Mesenchymal stem cell (in vitro differentiated cells and primary cell): ENCODE results near the gene AARS1.
"Not testable (repeated sequence)": the region's sequence is repeated elsewhere in the genome, so short reads cannot be mapped to it uniquely, and the experiment has no call there.

ENCODE experiments used
- DNase-seq: peaks from one replicate; pipeline ENCODE4 v3.0.0-alpha.2; 2013
- H2AFZ ChIP-seq: one replicate; pipeline ENCODE4 v1.6.1; 2013; ENCODE audit warnings: low read depth, mild to moderate bottlenecking, control low read depth, inconsistent platforms, low read length, moderate library complexity
- H2AK5ac ChIP-seq: 2 replicates; pipeline ENCODE4 v1.6.1; 2013; ENCODE audit warnings: low read length, moderate library complexity, mild to moderate bottlenecking, inconsistent platforms; ENCODE audit not compliant: severe bottlenecking
- H2BK120ac ChIP-seq: one replicate; pipeline ENCODE4 v1.6.1; 2013; ENCODE audit warnings: low read depth, mild to moderate bottlenecking, inconsistent platforms, low read length, moderate library complexity
- H2BK12ac ChIP-seq, 2 experiments: one replicate each; pipeline ENCODE4 v1.6.1; 2013; ENCODE audit warnings: inconsistent platforms in 2 of 2, low read length in 2 of 2, mild to moderate bottlenecking in 2 of 2, moderate library complexity in 2 of 2, control low read depth in 1 of 2
- H2BK15ac ChIP-seq: one replicate; pipeline ENCODE4 v1.6.1; 2013; ENCODE audit warnings: mild to moderate bottlenecking, low read depth, inconsistent platforms; ENCODE audit not compliant: poor library complexity, severe bottlenecking
- H2BK5ac ChIP-seq: 2 replicates; pipeline ENCODE4 v1.6.1; 2013; ENCODE audit warnings: low read depth, mild to moderate bottlenecking, low read length, control low read depth, inconsistent platforms; ENCODE audit not compliant: poor library complexity, severe bottlenecking
- H3K14ac ChIP-seq, 2 experiments: one replicate each; pipeline ENCODE4 v1.6.1; 2013; ENCODE audit warnings: inconsistent platforms in 2 of 2, low read length in 2 of 2, control low read depth in 1 of 2, mild to moderate bottlenecking in 1 of 2, moderate library complexity in 1 of 2
- H3K18ac ChIP-seq, 2 experiments: one replicate each; pipeline ENCODE4 v1.6.1; 2013; ENCODE audit warnings: inconsistent platforms in 2 of 2, low read length in 2 of 2, control low read depth in 1 of 2, low read depth in 1 of 2, mild to moderate bottlenecking in 1 of 2
- H3K23ac ChIP-seq, 2 experiments: one replicate each; pipeline ENCODE4 v1.6.1; 2013; ENCODE audit warnings: inconsistent platforms in 2 of 2, low read length in 2 of 2, mild to moderate bottlenecking in 2 of 2, moderate library complexity in 2 of 2, control low read depth in 1 of 2
- H3K27ac ChIP-seq: 2 replicates; pipeline ENCODE4 v1.5.1; 2013; ENCODE audit warnings: mild to moderate bottlenecking, moderate library complexity, low read length, control low read depth, inconsistent platforms; ENCODE audit not compliant: poor library complexity, severe bottlenecking
- H3K27me3 ChIP-seq, 2 experiments: 2 replicates each; pipeline versions ENCODE4 v1.6.1 to v1.7.0; 2013; ENCODE audit warnings: low read length in 2 of 2, mild to moderate bottlenecking in 2 of 2, moderate library complexity in 2 of 2, control low read depth in 1 of 2, inconsistent platforms in 1 of 2; ENCODE audit not compliant: control insufficient read depth in 1 of 2, insufficient read depth in 1 of 2
- H3K36me3 ChIP-seq, 2 experiments: 2 replicates each; pipeline versions ENCODE4 v1.6.1 to v1.7.0; 2013; ENCODE audit warnings: low read length in 2 of 2, control low read depth in 1 of 2, inconsistent platforms in 1 of 2, low read depth in 1 of 2, mild to moderate bottlenecking in 1 of 2; ENCODE audit not compliant: insufficient read depth in 2 of 2, control insufficient read depth in 1 of 2
- H3K4ac ChIP-seq, 2 experiments: one replicate each; pipeline ENCODE4 v1.6.1; 2013; ENCODE audit warnings: inconsistent platforms in 2 of 2, low read length in 2 of 2, mild to moderate bottlenecking in 2 of 2, moderate library complexity in 2 of 2, control low read depth in 1 of 2, low read depth in 1 of 2
- H3K4me1 ChIP-seq: 2 replicates; pipeline ENCODE4 v1.6.1; 2013; ENCODE audit warnings: low read depth, low read length, control low read depth; ENCODE audit not compliant: control insufficient read depth, insufficient read depth
- H3K4me2 ChIP-seq: 2 replicates; pipeline ENCODE4 v1.6.1; 2013; ENCODE audit warnings: low read length, mild to moderate bottlenecking, inconsistent platforms; ENCODE audit not compliant: poor library complexity, severe bottlenecking
- H3K4me3 ChIP-seq, 2 experiments: 2 replicates each; pipeline versions ENCODE4 v1.5.1 to v1.7.0; 2013; ENCODE audit warnings: low read length in 2 of 2, mild to moderate bottlenecking in 2 of 2, control low read depth in 1 of 2, low read depth in 1 of 2; ENCODE audit not compliant: insufficient read depth in 1 of 2
- H3K79me1 ChIP-seq: replicated peaks from 2 replicates; pipeline ENCODE4 v1.6.1; 2013; ENCODE audit warnings: mild to moderate bottlenecking, control low read depth, low read length, inconsistent platforms; ENCODE audit not compliant: poor library complexity, severe bottlenecking
- H3K9ac ChIP-seq: 2 replicates; pipeline ENCODE4 v1.7.0; 2013; ENCODE audit warnings: mild to moderate bottlenecking, low read length, moderate library complexity
- H3K9me3 ChIP-seq: 2 replicates; pipeline ENCODE4 v1.7.0; 2013; ENCODE audit warnings: mild to moderate bottlenecking, low read length; ENCODE audit not compliant: control insufficient read depth
- H4K8ac ChIP-seq: one replicate; pipeline ENCODE4 v1.6.1; 2013; ENCODE audit warnings: inconsistent platforms, mild to moderate bottlenecking, low read length, moderate library complexity
- H4K91ac ChIP-seq: one replicate; pipeline ENCODE4 v1.6.1; 2013; ENCODE audit warnings: mild to moderate bottlenecking, low read length, inconsistent platforms
- WGBS: methylation state at CpG from one replicate; pipeline ENCODE4 v1.1.7; 2013; ENCODE audit warnings: mixed read lengths; 5-methylcytosine and 5-hydroxymethylcytosine counted together

AARS1 gene

DNA sequence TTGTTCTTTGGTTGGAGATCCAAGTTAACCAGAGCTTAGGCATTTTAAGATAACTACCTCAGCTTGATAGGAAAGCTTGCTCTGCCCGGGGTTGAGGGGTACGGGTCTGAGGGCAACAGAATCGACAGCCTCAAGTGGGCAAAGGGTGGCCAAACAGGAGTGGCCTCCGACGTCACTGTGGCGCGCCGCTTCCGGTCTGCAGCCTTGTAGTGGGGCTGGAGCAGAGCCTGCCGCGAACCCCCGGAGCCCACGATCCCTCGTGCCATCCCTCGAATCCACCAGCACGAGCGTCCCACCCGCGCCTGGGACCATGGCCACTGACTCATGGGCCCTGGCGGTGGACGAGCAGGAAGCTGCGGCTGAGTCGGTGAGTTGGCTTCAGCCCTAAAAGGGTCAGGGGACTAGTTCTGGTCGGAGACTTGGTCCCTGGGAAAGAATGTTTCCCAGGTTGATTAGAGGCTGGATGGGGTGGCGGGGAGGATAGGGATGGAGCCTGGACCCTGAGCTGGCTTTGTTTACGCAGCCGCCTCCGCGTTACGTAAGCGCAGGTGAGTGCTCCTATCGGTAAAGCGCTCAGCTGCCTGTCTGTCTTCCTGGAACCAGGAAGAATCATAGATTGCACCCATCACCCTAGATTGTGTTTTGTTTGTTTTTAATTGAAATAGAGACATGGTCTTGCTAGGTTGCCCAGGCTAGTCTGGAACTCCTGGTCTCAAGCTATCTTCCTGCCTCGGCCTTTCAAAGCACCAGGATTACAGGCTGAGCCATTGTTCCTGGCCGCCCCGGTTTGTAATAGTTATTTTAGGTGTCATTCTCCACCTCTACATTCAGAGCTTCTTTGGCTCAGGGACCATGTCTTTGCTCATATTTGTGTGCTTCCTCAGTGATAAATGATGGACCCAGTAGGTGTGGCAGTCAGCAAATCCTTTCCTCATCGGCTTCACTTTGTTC lies 10.0 kb upstream of the AARS1 start, which contains the start of gene DDX19B:
Gene DDX19B (plus strand): TSS at position 199 of the 951 bp plus-strand sequence. CDS start 112 bp downstream, at position 311.
- peaks cover 3% of the 10 kb centered on the region for H3K4me1 ChIP-seq
- H3K9me3 ChIP-seq: peaks cover 14% of the 10 kb centered on the region
- peak within 1 kb of the TSS; percentile 99 for H4K8ac ChIP-seq
- peak within 1 kb of the TSS; percentile 71 for H2AK5ac ChIP-seq
- WGBS: 4% methylated on average over 35 of the region's 37 CpGs
- H4K91ac ChIP-seq: peak within 1 kb of the TSS; percentile 60
- H3K4me2 ChIP-seq: peak within 1 kb of the TSS; percentile 77
- DNase-seq: peak; percentile 74
- H2AFZ ChIP-seq: peak within 1 kb of the TSS; percentile 96
- H2BK12ac ChIP-seq: peak within 1 kb of the TSS in 1 of 2 experiments; percentile 86
- no peaks in the 10 kb centered on the region for H3K27me3 ChIP-seq
- H3K27ac ChIP-seq: peak within 1 kb of the TSS; percentile 79
- H2BK15ac ChIP-seq: no peak within 1 kb of the TSS
- peak within 1 kb of the TSS; percentile 65 to 100 for H3K18ac ChIP-seq
- peak within 1 kb of the TSS; percentile 99 for H3K9ac ChIP-seq
- H3K4me3 ChIP-seq: peak within 1 kb of the TSS; percentile 93 to 99
- H3K14ac ChIP-seq: peak within 1 kb of the TSS in 1 of 2 experiments; percentile 97
- H3K23ac ChIP-seq: peak within 1 kb of the TSS in 1 of 2 experiments; percentile 66
- peak within 1 kb of the TSS; percentile 50 to 94 for H3K4ac ChIP-seq
- H3K79me1 ChIP-seq: peaks cover 10% of the 10 kb centered on the region
- no peak within 1 kb of the TSS for H2BK5ac ChIP-seq
- H2BK120ac ChIP-seq: peak within 1 kb of the TSS; percentile 37
- peaks cover 11 to 16% of the 10 kb centered on the region in 2 experiments for H3K36me3 ChIP-seq

DNA sequence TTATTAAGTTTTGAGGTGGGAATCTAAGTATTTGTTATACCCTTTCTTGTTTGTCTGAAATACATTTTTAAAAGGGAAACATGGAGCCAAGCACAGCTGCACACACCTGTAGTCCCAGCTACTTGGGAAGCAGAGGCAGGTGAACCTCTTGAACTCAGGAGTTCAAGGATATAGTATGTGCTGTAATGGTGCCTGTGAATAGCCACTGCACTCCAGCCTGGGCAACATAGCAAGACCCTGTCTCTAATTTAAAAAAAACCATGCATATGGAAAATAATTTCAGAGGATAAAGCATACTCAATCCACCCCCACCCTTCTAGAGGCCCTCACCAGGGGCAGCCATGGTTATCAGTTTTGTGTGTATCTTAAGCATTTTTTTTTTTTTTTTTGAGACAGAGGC lies 6.3 kb upstream of the AARS1 start:
- no peak overlapping the region for H4K8ac ChIP-seq

DNA sequence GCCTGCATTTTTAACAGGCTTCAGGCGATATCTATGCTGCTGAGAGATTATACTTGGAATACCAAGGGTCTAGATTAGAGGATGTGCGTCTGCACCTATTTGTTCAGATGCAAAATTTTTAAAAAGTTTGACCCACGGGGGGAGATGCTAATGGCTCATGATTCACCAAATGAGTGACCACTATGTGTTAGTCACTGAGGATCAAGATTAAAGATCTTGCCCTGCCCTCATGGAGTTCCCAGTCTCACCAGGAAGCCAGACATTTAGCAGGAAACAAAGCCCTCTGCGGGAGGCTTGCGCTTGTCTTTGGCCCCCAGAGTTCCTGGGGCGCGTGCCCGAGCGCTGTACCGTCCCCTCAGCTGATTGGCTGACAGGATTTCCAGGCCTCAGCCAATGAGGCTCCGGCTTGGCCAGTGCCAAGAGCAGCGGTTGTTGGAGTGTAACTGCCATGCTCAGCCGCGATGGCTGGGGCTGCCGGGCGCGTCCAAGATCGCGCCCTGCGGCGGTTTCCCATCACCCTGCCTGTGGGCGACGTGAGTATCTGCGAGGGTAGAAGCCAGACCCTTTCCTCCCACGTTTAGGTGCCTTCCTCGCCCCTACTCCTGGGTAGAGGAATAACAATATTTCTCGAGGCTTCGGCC lies 5.2 kb upstream of the AARS1 start:
- WGBS: 94% methylated on average over 28 of the region's 28 CpGs
- Histone ChIP-seq H3K9ac (no peak overlapping the region), H2AK5ac (no peak overlapping the region), H3K18ac (peak overlapping the region in 1 of 2 experiments; percentile 2), H2BK15ac (no peak overlapping the region), H4K8ac (no peak overlapping the region), H2BK12ac (no peak overlapping the region), H2BK5ac (no peak overlapping the region), H3K4ac (no peak overlapping the region), H3K9me3 (no peaks in the 10 kb centered on the region), H3K36me3 (no peaks in the 10 kb centered on the region), H3K23ac (no peak overlapping the region), H3K14ac (no peak overlapping the region), H2BK120ac (no peak overlapping the region), H3K4me1 (peaks cover 3% of the 10 kb centered on the region), H3K27me3 (no peaks in the 10 kb centered on the region), H2AFZ (no peak overlapping the region), H3K4me3 (no peak overlapping the region), H3K79me1 (peaks cover 3% of the 10 kb centered on the region), H3K4me2 (peak overlapping the region; percentile 28), H4K91ac (no peak overlapping the region), H3K27ac (no peak overlapping the region)
- no peak for DNase-seq

More for the DNA sequence above, 6.3 kb upstream of the AARS1 start:
- H2BK5ac ChIP-seq: no peak overlapping the region
- no peak overlapping the region for H2BK12ac ChIP-seq
- H3K9me3 ChIP-seq: peaks cover under 1% of the 10 kb centered on the region
- H2AFZ ChIP-seq: no peak overlapping the region
- no peak overlapping the region for H2AK5ac ChIP-seq
- peaks cover 5 to 6% of the 10 kb centered on the region in 2 experiments for H3K36me3 ChIP-seq
- no peak overlapping the region for H3K14ac ChIP-seq
- no peak for DNase-seq
- H3K27me3 ChIP-seq: no peaks in the 10 kb centered on the region
- no peak overlapping the region for H2BK120ac ChIP-seq
- H3K79me1 ChIP-seq: peaks cover 7% of the 10 kb centered on the region
- no peak overlapping the region for H3K4ac ChIP-seq
- H3K4me2 ChIP-seq: no peak overlapping the region
- H3K27ac ChIP-seq: no peak overlapping the region
- peaks cover 3% of the 10 kb centered on the region for H3K4me1 ChIP-seq
- no peak overlapping the region for H2BK15ac ChIP-seq
- H3K18ac ChIP-seq: no peak overlapping the region
- H3K9ac ChIP-seq: no peak overlapping the region
- no peak overlapping the region for H3K23ac ChIP-seq
- H3K4me3 ChIP-seq: no peak overlapping the region
- H4K91ac ChIP-seq: no peak overlapping the region

DNA sequence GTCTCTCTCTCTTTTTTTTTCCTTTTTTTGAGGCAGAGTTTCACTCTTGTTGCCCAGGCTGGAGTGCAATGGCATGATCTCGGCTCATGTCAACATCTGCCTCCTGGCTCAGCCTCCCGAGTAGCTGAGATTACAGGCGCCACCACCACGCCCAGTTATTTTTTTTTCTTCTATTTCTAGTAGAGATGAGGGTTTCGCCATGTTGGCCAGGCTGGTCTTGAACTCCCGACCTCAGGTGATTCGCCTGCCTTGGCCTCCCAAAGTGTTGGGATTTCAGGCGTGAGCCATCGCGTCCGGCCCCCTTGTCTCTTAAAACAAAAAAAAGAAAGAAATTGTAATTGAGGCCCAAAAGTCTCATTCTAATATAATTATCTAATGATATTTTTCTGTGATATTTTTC lies 2.8 kb upstream of the AARS1 start:
- WGBS: 100% methylated on average over 3 of the region's 11 CpGs

More for the DNA sequence above, 2.8 kb upstream of the AARS1 start:
- H3K14ac ChIP-seq, H3K79me1 ChIP-seq, H3K23ac ChIP-seq, H2BK120ac ChIP-seq, DNase-seq, H3K36me3 ChIP-seq, H2BK5ac ChIP-seq, H4K91ac ChIP-seq, H2AK5ac ChIP-seq, H3K9me3 ChIP-seq, H3K9ac ChIP-seq, H4K8ac ChIP-seq, H3K18ac ChIP-seq, H3K4ac ChIP-seq, H3K4me1 ChIP-seq, H3K27ac ChIP-seq, H2BK15ac ChIP-seq, H2AFZ ChIP-seq, H3K4me2 ChIP-seq, H3K27me3 ChIP-seq, H3K4me3 ChIP-seq, H2BK12ac ChIP-seq: not testable (repeated sequence)
